IPS-18a (cell line): ENCODE measurements around the gene EIF3M.
"Not testable (repeated sequence)": the region's sequence is repeated elsewhere in the genome, so short reads cannot be mapped to it uniquely, and the experiment has no call there.

Source experiments
- H3K27ac ChIP-seq: one replicate; pipeline ENCODE4 v1.5.1; 2013; ENCODE audit warnings: low read length
- H3K27me3 ChIP-seq: one replicate; pipeline ENCODE4 v1.6.1; 2013; ENCODE audit warnings: mild to moderate bottlenecking, low read length; ENCODE audit not compliant: control insufficient read depth, insufficient read depth
- H3K36me3 ChIP-seq: one replicate; pipeline ENCODE4 v1.6.1; 2013; ENCODE audit warnings: low read depth, low read length; ENCODE audit not compliant: control insufficient read depth
- H3K4me1 ChIP-seq: one replicate; pipeline ENCODE4 v1.6.1; 2013; ENCODE audit warnings: low read depth, low read length; ENCODE audit not compliant: control insufficient read depth
- H3K4me3 ChIP-seq: one replicate; pipeline ENCODE4 v1.5.1; 2013; ENCODE audit warnings: low read length
- H3K9ac ChIP-seq: one replicate; pipeline ENCODE4 v1.6.1; 2013; ENCODE audit warnings: mild to moderate bottlenecking, low read length, moderate library complexity
- H3K9me3 ChIP-seq: one replicate; pipeline ENCODE4 v1.6.1; 2013; ENCODE audit warnings: low read depth, low read length; ENCODE audit not compliant: control insufficient read depth

The EIF3M gene

DNA sequence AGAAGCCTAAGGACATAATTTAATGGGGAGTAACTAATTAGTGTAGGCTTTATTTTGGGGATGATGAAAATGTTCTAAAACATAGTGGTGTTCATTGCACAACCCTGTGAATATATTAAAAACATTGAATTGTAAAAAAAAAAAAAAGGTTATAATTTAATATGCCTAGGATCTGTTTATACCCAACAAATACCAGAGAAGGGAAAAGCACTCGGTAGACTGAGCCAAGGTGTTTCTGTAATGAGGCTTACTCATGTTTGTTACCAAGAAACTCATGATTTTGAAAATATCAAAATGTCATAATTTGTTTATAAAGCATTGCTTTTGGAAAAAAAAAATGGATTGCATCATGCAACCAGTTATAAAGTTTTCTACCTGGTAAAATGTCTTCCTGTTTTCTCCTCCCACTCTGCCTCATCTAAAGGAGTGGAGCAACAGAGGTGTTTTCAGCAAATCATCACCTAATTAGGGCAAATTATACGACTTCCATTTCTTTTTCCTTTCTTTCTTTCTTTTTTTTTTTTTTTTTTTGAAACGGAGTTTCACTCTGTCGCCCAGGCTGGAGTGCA, 14.2 kb upstream of the EIF3M start:
- no peaks in the 10 kb centered on the region for H3K36me3 ChIP-seq
- H3K27ac ChIP-seq, result no peak overlapping the region
- H3K9ac ChIP-seq, result no peak overlapping the region
- H3K9me3 ChIP-seq, result no peaks in the 10 kb centered on the region
- H3K27me3 ChIP-seq, result peaks cover 9% of the 10 kb centered on the region
- peaks cover 11% of the 10 kb centered on the region for H3K4me1 ChIP-seq
- H3K4me3 ChIP-seq, result no peak overlapping the region

GRCh38 chr11:32571039-32571438, 12.6 kb upstream of the EIF3M start:
- Histone ChIP-seq H3K27ac (no peak overlapping the region), H3K36me3 (no peaks in the 10 kb centered on the region), H3K4me1 (peaks cover 11% of the 10 kb centered on the region), H3K27me3 (peaks cover 9% of the 10 kb centered on the region), H3K9ac (no peak overlapping the region), H3K9me3 (no peaks in the 10 kb centered on the region), H3K4me3 (no peak overlapping the region)

- no peak overlapping the region for H3K4me3 ChIP-seq
- H3K27ac ChIP-seq, result no peak overlapping the region
- H3K27me3 ChIP-seq, result peaks cover 9% of the 10 kb centered on the region
- no peaks in the 10 kb centered on the region for H3K36me3 ChIP-seq
- H3K9ac ChIP-seq, result no peak overlapping the region
- peaks cover 11% of the 10 kb centered on the region for H3K4me1 ChIP-seq
- H3K9me3 ChIP-seq, result no peaks in the 10 kb centered on the region
These were observed 10.4 kb upstream of the EIF3M start for GRCh38 chr11:32573228-32573627.

GRCh38 chr11:32574421-32574820, 9.2 kb upstream of the EIF3M start:
- H3K9me3 ChIP-seq, result no peaks in the 10 kb centered on the region
- H3K9ac ChIP-seq, result no peak overlapping the region
- no peaks in the 10 kb centered on the region for H3K36me3 ChIP-seq
- no peak overlapping the region for H3K4me3 ChIP-seq
- H3K4me1 ChIP-seq, result peaks cover 11% of the 10 kb centered on the region
- peaks cover 9% of the 10 kb centered on the region for H3K27me3 ChIP-seq
- H3K27ac ChIP-seq, result no peak overlapping the region

DNA sequence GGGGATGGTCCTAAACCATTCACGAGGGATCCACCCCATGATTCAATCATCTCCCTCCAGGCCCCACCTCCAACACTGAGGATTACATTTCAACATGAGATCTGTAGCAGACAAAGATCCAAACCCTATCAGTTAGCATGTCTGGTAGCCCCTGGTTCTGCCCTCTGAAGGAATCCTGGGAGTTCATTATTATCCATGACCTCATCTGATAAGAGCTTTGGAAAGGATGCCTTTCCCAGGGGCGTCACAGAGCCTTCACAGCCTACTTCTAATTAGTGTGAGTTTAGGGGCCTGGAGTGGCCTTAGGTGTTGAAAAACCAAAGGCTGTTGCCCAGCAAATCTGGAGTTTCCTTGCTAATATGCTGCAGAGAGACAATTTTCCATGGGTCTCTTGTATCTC, 8.6 kb upstream of the EIF3M start:
- Histone ChIP-seq H3K4me1 (peaks cover 11% of the 10 kb centered on the region), H3K9me3 (no peaks in the 10 kb centered on the region), H3K9ac (no peak overlapping the region), H3K27me3 (peaks cover 9% of the 10 kb centered on the region), H3K27ac (no peak overlapping the region), H3K36me3 (no peaks in the 10 kb centered on the region), H3K4me3 (no peak overlapping the region)

DNA sequence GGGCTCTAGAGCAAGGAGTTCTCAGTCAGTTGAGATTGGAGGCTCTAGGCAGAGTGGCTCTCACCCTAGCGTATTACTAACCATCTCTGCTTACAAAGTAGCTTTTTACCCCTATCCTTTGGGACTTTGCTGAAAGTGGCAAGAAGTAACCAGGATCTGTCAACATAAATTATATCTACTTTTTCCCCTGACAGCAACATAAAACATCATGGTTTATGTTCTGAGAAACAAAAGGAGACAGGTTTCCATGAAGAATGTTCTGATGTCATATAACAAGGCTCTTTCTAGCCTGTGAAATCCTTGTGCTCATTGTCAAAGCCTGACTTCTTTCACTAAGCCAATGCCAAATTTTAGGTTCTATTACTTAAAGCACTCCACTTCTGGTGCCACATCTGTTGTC, 7.2 kb upstream of the EIF3M start:
- Histone ChIP-seq H3K4me3 (no peak overlapping the region), H3K4me1 (peaks cover 2% of the 10 kb centered on the region), H3K36me3 (no peaks in the 10 kb centered on the region), H3K27ac (no peak overlapping the region), H3K9me3 (no peaks in the 10 kb centered on the region), H3K27me3 (no peaks in the 10 kb centered on the region), H3K9ac (no peak overlapping the region)

DNA sequence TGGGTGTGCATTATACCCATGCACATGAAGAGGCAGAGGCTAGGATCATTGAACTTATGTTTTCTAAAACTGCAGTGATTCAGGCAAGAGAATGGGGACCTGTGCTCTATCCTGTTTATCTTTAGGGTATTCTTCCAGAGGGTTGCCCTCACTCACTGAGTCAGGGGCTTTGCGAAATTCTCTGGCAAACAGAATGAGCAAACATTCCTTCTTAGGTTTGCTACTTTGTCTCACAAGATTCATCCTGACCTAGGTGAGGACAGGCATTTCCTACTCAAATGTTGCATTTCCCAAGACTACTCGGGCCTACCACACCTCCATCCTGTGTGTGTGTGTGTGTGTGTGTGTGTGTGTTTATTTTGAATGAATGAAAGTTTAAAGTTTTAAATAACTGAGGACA, 2.7 kb upstream of the EIF3M start:
- no peaks in the 10 kb centered on the region for H3K9me3 ChIP-seq
- H3K27me3 ChIP-seq, result no peaks in the 10 kb centered on the region
- no peaks in the 10 kb centered on the region for H3K36me3 ChIP-seq
- no peak overlapping the region for H3K4me3 ChIP-seq
- H3K27ac ChIP-seq, result no peak overlapping the region
- peaks cover 8% of the 10 kb centered on the region for H3K4me1 ChIP-seq
- H3K9ac ChIP-seq, result no peak overlapping the region

DNA sequence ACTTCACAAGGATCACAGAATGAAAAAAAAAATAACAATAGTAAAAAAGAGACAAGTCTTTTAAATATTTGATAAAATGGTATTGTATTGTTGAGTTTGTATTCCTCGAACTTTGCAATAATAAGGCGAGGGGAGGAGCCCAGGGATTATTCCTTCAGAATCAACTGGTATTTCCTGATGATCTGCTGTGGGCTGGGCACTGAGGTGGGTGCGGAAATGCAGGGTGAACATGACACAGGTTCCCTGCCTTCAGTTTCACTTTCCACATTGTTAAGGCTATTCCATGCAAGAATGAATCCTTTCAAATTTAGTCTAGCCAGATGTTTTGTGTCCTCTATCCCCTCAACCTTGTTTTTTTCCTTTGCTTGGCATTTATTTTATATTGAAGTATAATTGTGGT, 2.1 kb upstream of the EIF3M start:
- H3K9ac ChIP-seq, result no peak overlapping the region
- H3K9me3 ChIP-seq, result no peaks in the 10 kb centered on the region
- no peaks in the 10 kb centered on the region for H3K27me3 ChIP-seq
- no peaks in the 10 kb centered on the region for H3K36me3 ChIP-seq
- no peak overlapping the region for H3K27ac ChIP-seq
- no peak overlapping the region for H3K4me3 ChIP-seq
- H3K4me1 ChIP-seq, result peaks cover 8% of the 10 kb centered on the region

DNA sequence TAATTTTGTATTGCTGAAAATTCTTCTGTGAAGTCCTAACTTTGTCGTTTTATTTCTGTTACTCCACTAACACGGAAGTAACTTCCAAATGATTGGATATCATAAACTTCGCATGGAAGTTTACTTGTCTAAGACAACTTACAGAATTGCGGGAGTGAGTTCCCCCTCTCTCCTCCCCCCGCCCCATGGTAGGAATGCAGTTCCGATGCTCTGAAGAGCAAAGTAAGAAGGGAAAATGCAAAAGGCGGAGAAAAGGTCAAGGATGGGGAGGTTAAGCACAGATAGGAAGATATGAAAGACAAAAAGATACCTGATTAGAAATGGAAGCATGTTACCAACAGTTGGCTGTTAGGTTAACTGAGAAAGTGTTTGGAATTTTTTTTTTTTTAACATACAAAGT, 1.3 kb downstream of the EIF3M start:
- Histone ChIP-seq H3K36me3 (peaks cover 21% of the 10 kb centered on the region), H3K27me3 (no peaks in the 10 kb centered on the region), H3K4me1 (peaks cover 8% of the 10 kb centered on the region), H3K9me3 (no peaks in the 10 kb centered on the region), H3K4me3 (peak overlapping the region; percentile 97), H3K27ac (no peak overlapping the region), H3K9ac (peak overlapping the region; percentile 91)

GRCh38 chr11:32586576-32587190, 3.1 kb downstream of the EIF3M start:
- H3K9me3 ChIP-seq, result no peaks in the 10 kb centered on the region
- no peak overlapping the region for H3K9ac ChIP-seq
- peaks cover 8% of the 10 kb centered on the region for H3K4me1 ChIP-seq
- peaks cover 34% of the 10 kb centered on the region for H3K36me3 ChIP-seq
- no peaks in the 10 kb centered on the region for H3K27me3 ChIP-seq
- no peak overlapping the region for H3K4me3 ChIP-seq
- no peak overlapping the region for H3K27ac ChIP-seq

DNA sequence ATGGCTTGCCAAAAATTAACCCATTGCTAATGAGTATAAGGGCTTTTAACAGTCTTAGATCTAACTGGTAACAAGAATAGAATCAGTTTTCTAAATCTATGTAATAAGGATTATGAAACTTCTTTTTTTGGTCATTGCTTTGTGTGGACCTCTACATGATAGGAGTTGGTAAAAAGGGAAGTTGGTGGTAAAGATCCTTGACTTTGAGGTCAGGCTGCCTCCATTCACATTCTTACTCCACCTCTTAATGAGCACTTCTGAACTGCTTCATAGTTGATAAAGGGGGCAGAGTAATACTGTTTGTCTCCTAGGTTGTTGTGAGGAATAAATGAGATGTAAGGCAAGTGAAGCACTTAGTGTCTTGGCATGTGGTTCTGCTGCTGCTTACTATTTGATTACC, 10.6 kb downstream of the EIF3M start:
- Histone ChIP-seq H3K4me1 (peaks cover 3% of the 10 kb centered on the region), H3K9me3 (no peaks in the 10 kb centered on the region), H3K27ac (no peak overlapping the region), H3K9ac (no peak overlapping the region), H3K36me3 (peaks cover 83% of the 10 kb centered on the region), H3K27me3 (no peaks in the 10 kb centered on the region), H3K4me3 (no peak overlapping the region)

DNA sequence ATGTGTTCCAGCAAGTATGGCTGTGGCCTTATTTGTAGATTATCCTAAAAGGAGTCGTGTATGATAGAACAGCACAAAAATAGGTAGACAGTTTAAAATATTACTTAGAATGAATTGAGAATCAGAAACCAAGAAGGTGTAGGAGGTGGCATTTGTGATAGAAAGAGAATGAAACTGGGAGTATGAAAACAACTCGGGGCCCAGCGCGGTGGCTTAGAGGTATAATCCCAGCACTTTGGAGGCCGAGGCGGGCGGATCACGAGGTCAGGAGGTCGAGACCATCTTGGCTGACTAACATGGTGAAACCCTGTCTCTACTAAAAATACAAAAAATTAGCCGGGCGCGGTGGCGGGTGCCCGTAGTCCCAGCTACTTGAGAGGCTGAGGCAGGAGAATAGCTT, 12.5 kb downstream of the EIF3M start:
- not testable (repeated sequence) for H3K9me3 ChIP-seq, H3K27ac ChIP-seq, H3K4me3 ChIP-seq, H3K9ac ChIP-seq, H3K27me3 ChIP-seq, H3K4me1 ChIP-seq
- H3K36me3 ChIP-seq, result peaks cover 84% of the 10 kb centered on the region
